ENCODE data around the gene ADAMTS9. TPM values are rescaled to one million over a fixed set of nuclear protein-coding genes. Genes with fewer than 3 reads are reported as not detected.

The ADAMTS9 gene
- total RNA-seq, 1 experiment from 2014 or later: 1.8 TPM

- CTCF ChIA-PET: interaction anchor here (0.6 to 2.2 kb wide), 21 partner anchors 8 to 1094 kb away, joined by 3 to 16 read pairs (median 4); no protein-coding TSS in a partner anchor
- TF ChIP-seq CTCF (IDR thresholded peaks at IDR 0.05; ENCODE audit: unreplicated experiment): peak; percentile 69
Measured at GRCh38 chr3:64717872-64718613, 30.2 kb upstream of the ADAMTS9 start.

DNA sequence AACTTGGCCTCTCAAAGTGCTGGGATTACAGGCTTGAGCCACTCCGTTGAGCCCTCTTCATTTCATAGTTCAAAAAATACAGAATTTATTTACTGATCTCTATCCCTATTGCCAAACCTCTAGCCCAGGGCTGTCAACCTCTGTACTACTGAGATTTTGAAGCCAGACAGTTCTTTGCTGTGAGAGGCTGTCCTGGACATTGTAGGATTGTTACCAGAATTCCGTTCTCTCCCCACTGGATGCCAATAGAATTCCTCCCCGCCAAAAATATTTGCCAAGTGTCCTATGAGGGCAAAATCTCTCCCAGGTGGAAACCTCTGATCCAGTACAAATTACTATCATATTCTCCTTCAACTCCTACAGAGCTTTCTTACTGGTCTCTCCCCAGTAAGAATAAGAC lies 29.6 kb upstream of the ADAMTS9 start:
- no peaks in the 10 kb centered on the region for H3K4me1 Mint-ChIP-seq (ENCODE audit: insufficient read depth, unreplicated experiment)
- no peak overlapping the region for H3K4me3 Mint-ChIP-seq (ENCODE audit: unreplicated experiment)
- BruUV-seq (replicated peaks): no TSS peak
- no peak for TF ChIP-seq CTCF (IDR thresholded peaks at IDR 0.05; ENCODE audit: unreplicated experiment)
- intact Hi-C loops (cut with micrococcal nuclease): no loop called here
- ChIA-PET CTCF (interaction anchor here (0.5 to 2.2 kb wide), 9 partner anchors 17 to 527 kb away, joined by 3 to 16 read pairs (median 3); no protein-coding TSS in a partner anchor), POLR2A (no interaction called here)
- H3K36me3 Mint-ChIP-seq (ENCODE audit: insufficient read depth, unreplicated experiment): no peaks in the 10 kb centered on the region
- no peaks in the 10 kb centered on the region for H3K27me3 Mint-ChIP-seq (ENCODE audit: insufficient read depth, unreplicated experiment)
- no peak overlapping the region for H3K27ac Mint-ChIP-seq (ENCODE audit: low read depth, unreplicated experiment)
- no peaks in the 10 kb centered on the region for H3K9me3 Mint-ChIP-seq (ENCODE audit: unreplicated experiment)
- DNase-seq (ENCODE audit: unreplicated experiment): no peak

More at GRCh38 chr3:64717872-64718613, 30.2 kb upstream of the ADAMTS9 start:
- peak; percentile 5 for DNase-seq (ENCODE audit: unreplicated experiment)
- Mint-ChIP-seq H3K27me3 (ENCODE audit: insufficient read depth, unreplicated experiment) (no peaks in the 10 kb centered on the region), H3K27ac (ENCODE audit: low read depth, unreplicated experiment) (no peak overlapping the region), H3K4me1 (ENCODE audit: insufficient read depth, unreplicated experiment) (no peaks in the 10 kb centered on the region), H3K4me3 (ENCODE audit: unreplicated experiment) (no peak overlapping the region), H3K9me3 (ENCODE audit: unreplicated experiment) (no peaks in the 10 kb centered on the region), H3K36me3 (ENCODE audit: insufficient read depth, unreplicated experiment) (no peaks in the 10 kb centered on the region)
- BruUV-seq (replicated peaks): no TSS peak
- intact Hi-C loops (cut with micrococcal nuclease): loop anchor here (1.0 kb wide), 2 partner anchors 452 to 527 kb away; no protein-coding TSS in a partner anchor
- POLR2A ChIA-PET: no interaction called here

GRCh38 chr3:64716110-64716710 lies 28.4 kb upstream of the ADAMTS9 start:
- intact Hi-C loops (cut with micrococcal nuclease): no loop called here
- no peaks in the 10 kb centered on the region for H3K36me3 Mint-ChIP-seq (ENCODE audit: insufficient read depth, unreplicated experiment)
- no TSS peak for BruUV-seq (replicated peaks)
- no peaks in the 10 kb centered on the region for H3K27me3 Mint-ChIP-seq (ENCODE audit: insufficient read depth, unreplicated experiment)
- ChIA-PET POLR2A (interaction anchor here (0.5 kb wide), 1 partner anchor 18 kb away, joined by 3 read pairs; no protein-coding TSS in a partner anchor), CTCF (interaction anchor here (0.6 to 1.9 kb wide), 6 partner anchors 9 to 493 kb away, joined by 3 to 10 read pairs (median 4); no protein-coding TSS in a partner anchor)
- DNase-seq (ENCODE audit: unreplicated experiment): no peak
- TF ChIP-seq CTCF (IDR thresholded peaks at IDR 0.05; ENCODE audit: unreplicated experiment): no peak
- H3K4me1 Mint-ChIP-seq (ENCODE audit: insufficient read depth, unreplicated experiment): no peaks in the 10 kb centered on the region
- H3K9me3 Mint-ChIP-seq (ENCODE audit: unreplicated experiment): no peaks in the 10 kb centered on the region
- no peak overlapping the region for H3K4me3 Mint-ChIP-seq (ENCODE audit: unreplicated experiment)
- no peak overlapping the region for H3K27ac Mint-ChIP-seq (ENCODE audit: low read depth, unreplicated experiment)

- no peak for TF ChIP-seq CTCF (IDR thresholded peaks at IDR 0.05; ENCODE audit: unreplicated experiment)
- ChIA-PET CTCF (interaction anchor here (0.6 to 1.9 kb wide), 6 partner anchors 10 to 1037 kb away, joined by 3 to 10 read pairs (median 4); no protein-coding TSS in a partner anchor), POLR2A (no interaction called here)
- intact Hi-C loops (cut with micrococcal nuclease): no loop called here
- no TSS peak for BruUV-seq (replicated peaks)
- H3K9me3 Mint-ChIP-seq (ENCODE audit: unreplicated experiment): no peaks in the 10 kb centered on the region
- H3K27me3 Mint-ChIP-seq (ENCODE audit: insufficient read depth, unreplicated experiment): no peaks in the 10 kb centered on the region
- H3K4me1 Mint-ChIP-seq (ENCODE audit: insufficient read depth, unreplicated experiment): no peaks in the 10 kb centered on the region
- no peaks in the 10 kb centered on the region for H3K36me3 Mint-ChIP-seq (ENCODE audit: insufficient read depth, unreplicated experiment)
- H3K27ac Mint-ChIP-seq (ENCODE audit: low read depth, unreplicated experiment): no peak overlapping the region
- no peak for DNase-seq (ENCODE audit: unreplicated experiment)
- no peak overlapping the region for H3K4me3 Mint-ChIP-seq (ENCODE audit: unreplicated experiment)
Measured at GRCh38 chr3:64715211-64715982, 27.6 kb upstream of the ADAMTS9 start.

All from MCF 10A (cell line).